Measurements from ENCODE around the gene RPS6KA3. TPM values are rescaled to one million over a fixed set of nuclear protein-coding genes. Genes with fewer than 3 reads are reported as not detected.

RPS6KA3 gene
- total RNA-seq, 1 experiment from 2014 or later, result 14.6 TPM

GRCh38 chrX:20311505-20311904 lies 44.8 kb upstream of the RPS6KA3 start:
- Mint-ChIP-seq H3K4me1 (peaks cover 4% of the 10 kb centered on the region; the same call in 1 of the 2 replicates), H3K27me3 (ENCODE audit: low read depth) (no peaks in the 10 kb centered on the region), H3K27ac (no peak overlapping the region), H3K4me3 (no peak overlapping the region), H3K36me3 (no peaks in the 10 kb centered on the region), H3K9me3 (no peaks in the 10 kb centered on the region)
- POLR2A ChIA-PET, result no interaction called here
- ATAC-seq, result no peak
- TF ChIP-seq FOXJ3 (CRISPR knock-in tag; IDR thresholded peaks at IDR 0.05; ENCODE audit: borderline replicate concordance) (no peak), PRRX2 (CRISPR knock-in tag; IDR thresholded peaks at IDR 0.05) (no peak), NFE2L1 (CRISPR knock-in tag; IDR thresholded peaks at IDR 0.05) (no peak), ARID4B (CRISPR knock-in tag; IDR thresholded peaks at IDR 0.05; ENCODE audit: borderline replicate concordance) (no peak), ZNF396 (CRISPR knock-in tag; IDR thresholded peaks at IDR 0.05; ENCODE audit: borderline replicate concordance) (no peak)
- CTCF ChIA-PET, result no interaction called here
- no peak for DNase-seq (ENCODE audit: low spot score)

GRCh38 chrX:20309806-20310205 lies 43.1 kb upstream of the RPS6KA3 start:
- Mint-ChIP-seq H3K4me3 (no peak overlapping the region), H3K27me3 (ENCODE audit: low read depth) (no peaks in the 10 kb centered on the region), H3K36me3 (no peaks in the 10 kb centered on the region), H3K9me3 (no peaks in the 10 kb centered on the region), H3K4me1 (peaks cover 4% of the 10 kb centered on the region; the same call in 1 of the 2 replicates), H3K27ac (no peak overlapping the region)
- CTCF ChIA-PET, result no interaction called here
- POLR2A ChIA-PET, result no interaction called here
- no peak for DNase-seq (ENCODE audit: low spot score)
- ATAC-seq, result no peak
- TF ChIP-seq E2F4 (CRISPR knock-in tag; IDR thresholded peaks at IDR 0.05; ENCODE audit: borderline replicate concordance, low read depth) (no peak), ZNF219 (CRISPR knock-in tag; IDR thresholded peaks at IDR 0.05; ENCODE audit: borderline replicate concordance) (no peak), RORB (CRISPR knock-in tag; IDR thresholded peaks at IDR 0.05) (no peak), HMGXB4 (CRISPR knock-in tag; IDR thresholded peaks at IDR 0.05) (no peak), PRRX2 (CRISPR knock-in tag; IDR thresholded peaks at IDR 0.05) (no peak), FOXK1 (CRISPR knock-in tag; IDR thresholded peaks at IDR 0.05) (no peak), ATF2 (CRISPR knock-in tag; IDR thresholded peaks at IDR 0.05; ENCODE audit: borderline replicate concordance, low read depth) (no peak), IRF2 (CRISPR knock-in tag; IDR thresholded peaks at IDR 0.05; ENCODE audit: borderline replicate concordance, low read depth) (no peak), GTF2I (CRISPR knock-in tag; conservative IDR thresholded peaks at IDR 0.05) (no peak), AR (CRISPR knock-in tag; IDR thresholded peaks at IDR 0.05) (no peak), USF1 (CRISPR knock-in tag; IDR thresholded peaks at IDR 0.05) (no peak), ZNF232 (CRISPR knock-in tag; IDR thresholded peaks at IDR 0.05) (no peak), SMAD4 (CRISPR knock-in tag; IDR thresholded peaks at IDR 0.05) (no peak), ZNF263 (CRISPR knock-in tag; IDR thresholded peaks at IDR 0.05; ENCODE audit: low read depth) (no peak), MXD4 (CRISPR knock-in tag; IDR thresholded peaks at IDR 0.05; ENCODE audit: borderline replicate concordance) (no peak), ZNF138 (CRISPR knock-in tag; conservative IDR thresholded peaks at IDR 0.05) (no peak), FOXP4 (CRISPR knock-in tag; IDR thresholded peaks at IDR 0.05) (no peak), ELF4 (CRISPR knock-in tag; IDR thresholded peaks at IDR 0.05; ENCODE audit: low read depth) (no peak)
